Left lung (tissue), 14 donors: ENCODE measurements around the gene ALAS2. TPM values are rescaled to one million over a fixed set of nuclear protein-coding genes. Genes with fewer than 3 reads are reported as not detected.
"Not testable (repeated sequence)": the region's sequence is repeated elsewhere in the genome, so short reads cannot be mapped to it uniquely, and the experiment has no call there.

Experiments used
- ATAC-seq: fragments of 200-7000 bp; cut with Tn5 transposase; one replicate; pipeline ENCODE4 v1.9.1; 2020; ENCODE audit warnings: moderate library complexity
- DNase-seq, 4 donors: peaks; one replicate each; pipeline ENCODE4 v3.0.0-alpha.2; 2013 to 2020
- H3K27ac ChIP-seq, 2 donors: fragments of 200-600 bp; sonication (generic) in 1 of 2; one replicate each; pipeline versions ENCODE4 v1.5.0 to v1.8.0; 2020 to 2021
- H3K27me3 ChIP-seq, 2 donors: fragments of 200-600 bp; sonication (generic) in 1 of 2; one replicate each; pipeline versions ENCODE4 v1.5.0 to v1.8.0; 2020 to 2021
- H3K36me3 ChIP-seq, 2 donors: fragments of 200-600 bp; sonication (generic) in 1 of 2; one replicate each; pipeline versions ENCODE4 v1.5.0 to v1.8.0; 2020 to 2021
- H3K4me1 ChIP-seq, 2 donors: fragments of 200-600 bp; one replicate each; pipeline ENCODE4 v1.8.0; 2021
- H3K4me3 ChIP-seq, 2 donors: fragments of 200-600 bp; sonication (generic) in 1 of 2; one replicate each; pipeline versions ENCODE4 v1.5.0 to v1.8.0; 2020 to 2021; ENCODE audit warnings: mild to moderate bottlenecking in 1 of 2
- H3K9me3 ChIP-seq, 2 donors: fragments of 200-600 bp; sonication (generic) in 1 of 2; one replicate each; pipeline versions ENCODE4 v1.5.0 to v1.8.0; 2020 to 2021
- CTCF ChIP-seq, 2 donors: fragments of 200-600 bp; sonication (generic) in 1 of 2; IDR thresholded peaks; one replicate each; pipeline versions ENCODE4 v1.5.0 to v1.8.0; 2021; ENCODE audit warnings: antibody characterized with exemption in 2 of 2
- intact Hi-C, 2 donors: fragments of 100-400 bp; cut with DNase I; formaldehyde crosslinking; loops; one replicate each; pipeline versions ENCODE4 v1.11.2 to v1.14.2; 2022
- long read RNA-seq, 12 donors: library from polyadenylated mRNA in 2 of 12; unstranded in 2 of 12; transcript quantifications; one replicate each; pipeline ENCODE4 v2.0.0 and lab custom pipeline, GENCODE V29; 2019 to 2026
- polyA plus RNA-seq, 6 donors: library from polyadenylated mRNA; unstranded; fragments of 120-200 nt; gene quantifications; one replicate each; pipeline ENCODE4 v1.2.1, GENCODE V29; 2013; ENCODE audit not compliant: insufficient read length in 6 of 6
- total RNA-seq, 2 donors: library from RNA; stranded (reverse); fragmentation: NEBNext Ultra II Directional; extraction: Animal tissue kit (Norgen Biotek cat#: 25700); gene quantifications; one replicate each; pipeline ENCODE4 v1.2.1, GENCODE V29; 2021
- donor health status: DM: no; HTN: yes; CAD: no.
- donor health status: DM: no; HTN: no; CAD: no.

The ALAS2 gene
- total RNA-seq, result 1 to 10 TPM; 1.0 to 2.2 TPM
- polyA plus RNA-seq, result 10 to 100 TPM; 14.3 to 56.9 (median 28.8) TPM
- long read RNA-seq, donor 1, transcript ALAS2-202 (10 exons, 1,795 nt), result minor isoform, 14 of 107 reads
- long read RNA-seq, donor 1, transcript ALAS2-210 (11 exons, 1,940 nt), result major isoform, 45 of 107 reads
- long read RNA-seq, donor 1, partial matches to known transcripts, result 48 of 107 reads
- long read RNA-seq, donor 1, other reads (novel, unspliced or antisense), result 0 of 107 reads
- long read RNA-seq, donor 2, transcript ALAS2-210 (11 exons, 1,940 nt), result major isoform, 5 of 14 reads
- long read RNA-seq, donor 2, partial matches to known transcripts, result 6 of 14 reads
- long read RNA-seq, donor 2, other reads (novel, unspliced or antisense), result 0 of 14 reads
- long read RNA-seq, donor 3, partial matches to known transcripts, result 0 of 3 reads
- long read RNA-seq, donor 3, other reads (novel, unspliced or antisense), result 0 of 3 reads
- long read RNA-seq, donor 4, partial matches to known transcripts, result 0 of 2 reads
- long read RNA-seq, donor 4, other reads (novel, unspliced or antisense), result 0 of 2 reads
- long read RNA-seq, donor 5, partial matches to known transcripts, result 0 of 1 reads
- long read RNA-seq, donor 5, other reads (novel, unspliced or antisense), result 0 of 1 reads
- long read RNA-seq, donor 6, partial matches to known transcripts, result 0 of 4 reads
- long read RNA-seq, donor 6, other reads (novel, unspliced or antisense), result 0 of 4 reads
- long read RNA-seq, donor 7, partial matches to known transcripts, result 0 of 1 reads
- long read RNA-seq, donor 7, other reads (novel, unspliced or antisense), result 0 of 1 reads
- long read RNA-seq, donor 8, partial matches to known transcripts, result 0 of 2 reads
- long read RNA-seq, donor 8, other reads (novel, unspliced or antisense), result 0 of 2 reads
- long read RNA-seq, donor 9, result 0 reads
- long read RNA-seq, donor 10, partial matches to known transcripts, result 0 of 2 reads
- long read RNA-seq, donor 10, other reads (novel, unspliced or antisense), result 0 of 2 reads
- long read RNA-seq, donor 11, partial matches to known transcripts, result 0 of 1 reads
- long read RNA-seq, donor 11, other reads (novel, unspliced or antisense), result 0 of 1 reads
- long read RNA-seq, donor 12, transcript ALAS2-210 (11 exons, 1,940 nt), result major isoform, 11 of 16 reads
- long read RNA-seq, donor 12, partial matches to known transcripts, result 0 of 16 reads
- long read RNA-seq, donor 12, other reads (novel, unspliced or antisense), result 0 of 16 reads

- no peak for TF ChIP-seq CTCF (IDR thresholded peaks at IDR 0.05)
- H3K27me3 ChIP-seq, result peaks cover 0 to 6% of the 10 kb centered on the region in 2 donors
- H3K36me3 ChIP-seq, result no peaks in the 10 kb centered on the region
- no peaks in the 10 kb centered on the region for H3K9me3 ChIP-seq
- intact Hi-C loops, result no loop called here
- ATAC-seq (no peak), DNase-seq (no peak)
- no peak within 1 kb of the TSS for H3K27ac ChIP-seq
- no peaks in the 10 kb centered on the region for H3K4me1 ChIP-seq
- no peak within 1 kb of the TSS for H3K4me3 ChIP-seq
Observed at GRCh38 chrX:55030271-55031205, at the start of gene ALAS2. Gene ALAS2, minus strand, starts transcription at chrX:55030977. Its CDS starts 4,977 bp downstream, at chrX:55026000.

GRCh38 chrX:55074851-55075467 is 44.2 kb upstream of the ALAS2 start, which contains the start of gene PAGE2B:
Gene PAGE2B, plus strand, starts transcription at chrX:55075030. Its CDS starts 1,012 bp downstream, at chrX:55076042.
- DNase-seq, result peak in 1 of 4 donors; percentile 26
- intact Hi-C loops, result no loop called here

GRCh38 chrX:55072286-55072685 is 41.5 kb upstream of the ALAS2 start:
- DNase-seq, result no peak
- no peak for ATAC-seq
- no peaks in the 10 kb centered on the region for H3K9me3 ChIP-seq
- no peak for TF ChIP-seq CTCF (IDR thresholded peaks at IDR 0.05)
- no peaks in the 10 kb centered on the region for H3K27me3 ChIP-seq
- H3K27ac ChIP-seq, result no peak overlapping the region
- no peak overlapping the region for H3K4me3 ChIP-seq
- intact Hi-C loops, result no loop called here
- no peaks in the 10 kb centered on the region for H3K36me3 ChIP-seq
- H3K4me1 ChIP-seq, result no peaks in the 10 kb centered on the region

More at GRCh38 chrX:55074851-55075467, 44.2 kb upstream of the ALAS2 start, which contains the start of gene PAGE2B:
- no peak for TF ChIP-seq CTCF (IDR thresholded peaks at IDR 0.05)
- Histone ChIP-seq H3K36me3 (no peaks in the 10 kb centered on the region), H3K27me3 (no peaks in the 10 kb centered on the region), H3K4me1 (no peaks in the 10 kb centered on the region), H3K9me3 (no peaks in the 10 kb centered on the region), H3K4me3 (no peak within 1 kb of the TSS), H3K27ac (no peak within 1 kb of the TSS)
- no peak for ATAC-seq

- H3K36me3 ChIP-seq, DNase-seq, intact Hi-C loops, H3K9me3 ChIP-seq, H3K27me3 ChIP-seq, H3K4me3 ChIP-seq, H3K4me1 ChIP-seq, H3K27ac ChIP-seq, ATAC-seq: not testable (repeated sequence)
Observed at GRCh38 chrX:55067180-55067579, 36.4 kb upstream of the ALAS2 start.
